Aorta (tissue), 5 donors: Measurements from ENCODE around the gene C13orf42. TPM values are rescaled to one million over a fixed set of nuclear protein-coding genes. Genes with fewer than 3 reads are reported as not detected.
"Not testable (repeated sequence)": the region's sequence is repeated elsewhere in the genome, so short reads cannot be mapped to it uniquely, and the experiment has no call there.

Experiments used
- ATAC-seq: fragments of 200-7000 bp; cut with Tn5 transposase; one replicate; pipeline ENCODE4 v1.9.1; 2022; ENCODE audit warnings: moderate library complexity; ENCODE audit not compliant: low FRiP score
- DNase-seq, 2 donors: peaks; one replicate each; pipeline ENCODE4 v3.0.0-alpha.2; 2020
- H3K27ac ChIP-seq, 2 donors: one replicate each; pipeline ENCODE4 v1.5.1; 2013; ENCODE audit warnings: low read length in 2 of 2, mild to moderate bottlenecking in 2 of 2, moderate library complexity in 2 of 2, control low read depth in 1 of 2, inconsistent platforms in 1 of 2, low read depth in 1 of 2
- H3K27me3 ChIP-seq, 2 donors: one replicate each; pipeline ENCODE4 v1.6.1; 2013; ENCODE audit warnings: control low read depth in 1 of 2, low read length in 1 of 2, mild to moderate bottlenecking in 1 of 2, moderate library complexity in 1 of 2; ENCODE audit not compliant: insufficient read depth in 2 of 2, control insufficient read depth in 1 of 2
- H3K36me3 ChIP-seq, 2 donors: one replicate each; pipeline ENCODE4 v1.6.1; 2013; ENCODE audit warnings: control low read depth in 1 of 2, low read length in 1 of 2, mild to moderate bottlenecking in 1 of 2; ENCODE audit not compliant: insufficient read depth in 2 of 2, control insufficient read depth in 1 of 2
- H3K4me1 ChIP-seq, 2 donors: one replicate each; pipeline ENCODE4 v1.6.1; 2013; ENCODE audit warnings: low read length in 2 of 2, control low read depth in 1 of 2, mild to moderate bottlenecking in 1 of 2, moderate library complexity in 1 of 2; ENCODE audit not compliant: insufficient read depth in 2 of 2, control insufficient read depth in 1 of 2
- H3K4me3 ChIP-seq, 2 donors: one replicate each; pipeline ENCODE4 v1.5.1; 2013; ENCODE audit warnings: low read length in 2 of 2, control low read depth in 1 of 2, mild to moderate bottlenecking in 1 of 2
- H3K9me3 ChIP-seq: one replicate; pipeline ENCODE4 v1.6.1; 2013; ENCODE audit warnings: mild to moderate bottlenecking, low read length; ENCODE audit not compliant: control insufficient read depth
- WGBS, 2 donors: extraction: QIAGEN DNeasy Blood & Tissue Kit; methylation state at CpG; one replicate each; pipeline ENCODE4 v1.1.7; 2013; 5-methylcytosine and 5-hydroxymethylcytosine counted together
- intact Hi-C, 2 donors: fragments of 100-400 bp; cut with DNase I; formaldehyde crosslinking; loops; one replicate each; pipeline versions ENCODE4 v1.14.2 to v1.15.0; 2022
- polyA plus RNA-seq, 2 donors: library from polyadenylated mRNA; stranded (reverse); fragments of 200-250 nt; gene quantifications; one replicate each; pipeline ENCODE4 v1.2.3, GENCODE V29; 2013
- total RNA-seq, 2 donors: library from RNA; stranded (reverse); fragmentation: NEBNext Ultra II Directional; extraction: Animal tissue kit (Norgen Biotek cat#: 25700); gene quantifications; one replicate each; pipeline ENCODE4 v1.2.1, GENCODE V29; 2021
- donor health status: healthy with polysubstance abuse.
- donor health status: Bipolar disorder and iron deficiency.
- donor health status: DM: no; HTN: no; CAD: no.
- donor health status: DM: no; HTN: no; CAD: no.
- donor health status: DM: yes; HTN: yes; CAD: no.

Gene C13orf42
- total and polyA plus RNA-seq, 4 donors: not detected

GRCh38 chr13:51080478-51081065 is 30.5 kb downstream of the C13orf42 start:
- intact Hi-C loops, H3K9me3 ChIP-seq, ATAC-seq, DNase-seq, H3K36me3 ChIP-seq, H3K4me3 ChIP-seq, H3K27ac ChIP-seq, H3K4me1 ChIP-seq, H3K27me3 ChIP-seq: not testable (repeated sequence)
- 86 to 91% methylated on average over 5 to 6 of the region's 23 CpGs for WGBS, 2 donors

DNA sequence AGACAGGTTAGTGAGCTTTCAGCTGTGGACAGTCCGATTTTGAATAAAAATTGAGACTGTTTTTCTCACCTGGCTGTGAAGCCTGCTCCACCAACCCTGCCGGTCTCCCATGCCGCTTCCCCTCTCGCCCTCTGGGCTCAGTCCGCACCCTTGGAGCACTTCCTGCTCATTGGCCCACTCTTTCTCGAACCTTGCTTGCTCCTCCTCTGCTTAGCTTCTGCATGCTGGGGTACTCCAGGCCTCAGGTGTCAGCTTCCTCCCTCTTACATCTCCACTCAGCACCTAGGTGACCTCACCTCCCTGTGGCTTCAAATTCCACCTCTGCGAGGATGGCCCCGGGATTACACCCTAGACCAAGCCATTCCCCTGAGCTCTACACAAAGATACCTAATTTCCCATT is 39.6 kb downstream of the C13orf42 start:
- DNase-seq: no peak
- no peaks in the 10 kb centered on the region for H3K36me3 ChIP-seq
- 88 to 90% methylated on average over 8 of the region's 8 CpGs for WGBS, 2 donors
- ATAC-seq: peak; percentile 54
- intact Hi-C loops: loop anchor here (2.0 kb wide), 2 partner anchors 101 to 103 kb away; no protein-coding TSS in a partner anchor
- H3K27ac ChIP-seq: no peak overlapping the region
- H3K4me3 ChIP-seq: no peak overlapping the region
- H3K27me3 ChIP-seq: no peaks in the 10 kb centered on the region
- no peaks in the 10 kb centered on the region for H3K4me1 ChIP-seq
- H3K9me3 ChIP-seq: no peaks in the 10 kb centered on the region

DNA sequence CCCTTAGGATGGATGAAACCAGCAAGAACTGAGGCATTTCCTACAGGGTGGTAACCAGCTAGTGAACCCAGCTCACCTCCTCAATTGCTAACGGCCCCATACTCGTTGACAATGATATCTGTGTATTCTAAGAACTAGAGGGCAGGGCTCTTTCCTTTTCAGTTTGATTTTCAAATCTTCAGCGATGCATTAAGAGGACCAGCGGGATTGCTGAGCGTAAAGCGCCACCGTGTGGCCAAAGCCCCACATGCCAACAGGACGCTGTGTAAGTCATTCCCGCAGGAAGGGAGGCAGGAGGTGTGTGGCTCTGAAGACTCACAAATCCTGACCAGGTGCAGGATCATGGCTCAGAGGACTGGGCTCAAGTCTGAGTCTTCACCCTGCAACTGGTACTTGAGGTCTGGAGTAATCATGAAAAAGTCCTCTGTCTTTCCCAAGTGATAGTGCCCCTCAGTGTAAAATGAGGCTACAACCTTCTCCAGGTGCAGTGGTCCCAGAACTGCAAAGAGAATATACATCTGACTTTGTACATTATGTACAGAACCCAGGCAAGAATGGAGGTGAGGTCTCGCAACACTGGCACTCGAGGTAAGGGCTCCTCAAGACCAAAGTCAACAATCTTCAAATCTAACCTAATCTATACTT is 40.9 kb downstream of the C13orf42 start:
- Histone ChIP-seq H3K9me3 (no peaks in the 10 kb centered on the region), H3K4me1 (no peaks in the 10 kb centered on the region), H3K27ac (no peak overlapping the region), H3K27me3 (no peaks in the 10 kb centered on the region), H3K4me3 (no peak overlapping the region), H3K36me3 (no peaks in the 10 kb centered on the region)
- WGBS, 2 donors: 9% methylated on average over 11 of the region's 11 CpGs
- DNase-seq: peak; percentile 84 to 95
- intact Hi-C loops: loop anchor here (2.0 kb wide), 2 partner anchors 99 to 101 kb away; no protein-coding TSS in a partner anchor
- ATAC-seq: peak; percentile 91

DNA sequence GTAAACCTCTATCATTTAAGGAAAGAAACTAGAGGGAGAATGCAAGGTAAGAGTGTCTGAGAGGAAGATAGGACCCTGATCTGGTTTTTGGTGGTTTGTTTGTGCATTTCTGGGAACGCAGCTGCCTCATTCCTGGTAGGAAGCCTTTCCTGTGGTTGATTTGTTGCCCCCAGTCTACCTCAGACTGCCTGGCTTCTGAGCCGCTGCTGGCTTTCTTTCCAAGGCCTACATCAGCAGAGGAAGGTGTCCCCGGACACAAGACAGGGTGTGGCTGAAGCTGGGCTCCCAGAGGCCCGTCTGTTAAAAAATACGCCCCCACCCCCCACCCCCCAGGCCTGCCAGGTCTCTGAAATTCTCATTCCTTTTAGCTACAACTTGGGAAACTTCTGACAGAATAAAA is 42.6 kb downstream of the C13orf42 start:
- Histone ChIP-seq H3K4me1 (no peaks in the 10 kb centered on the region), H3K9me3 (no peaks in the 10 kb centered on the region), H3K36me3 (no peaks in the 10 kb centered on the region), H3K4me3 (no peak overlapping the region), H3K27ac (no peak overlapping the region), H3K27me3 (no peaks in the 10 kb centered on the region)
- intact Hi-C loops: loop anchor here in 1 of 2 donors (10.0 kb wide), 1 partner anchor 1094 kb away; no protein-coding TSS in a partner anchor
- ATAC-seq (no peak), DNase-seq (no peak)
- WGBS, 2 donors: 69% methylated on average over 5 of the region's 5 CpGs

DNA sequence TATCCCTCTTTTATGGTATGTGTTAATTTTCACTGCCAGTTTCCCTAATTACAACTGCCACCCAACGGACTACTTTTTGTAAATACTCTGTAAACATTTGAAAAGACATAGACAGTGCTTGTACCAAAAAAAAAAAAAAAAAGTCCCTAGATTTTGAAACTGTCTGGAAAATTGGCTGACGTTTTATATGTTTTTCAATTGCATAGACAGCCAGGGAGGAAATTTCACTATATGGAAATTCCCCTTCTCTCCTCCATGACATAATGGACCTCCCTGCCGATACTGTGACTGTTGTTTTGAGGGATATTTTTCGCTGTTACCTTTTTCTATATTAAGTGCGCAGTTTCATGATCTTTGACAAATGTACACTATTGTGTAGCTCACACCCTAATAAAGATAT is 43.4 kb downstream of the C13orf42 start:
- intact Hi-C loops: loop anchor here in 1 of 2 donors (10.0 kb wide), 1 partner anchor 1093 kb away; no protein-coding TSS in a partner anchor
- Histone ChIP-seq H3K9me3 (no peaks in the 10 kb centered on the region), H3K27ac (no peak overlapping the region), H3K4me1 (no peaks in the 10 kb centered on the region), H3K36me3 (no peaks in the 10 kb centered on the region), H3K27me3 (no peaks in the 10 kb centered on the region), H3K4me3 (no peak overlapping the region)
- ATAC-seq (no peak), DNase-seq (no peak)
- WGBS, 2 donors: 88 to 92% methylated on average over 5 of the region's 5 CpGs

- no peaks in the 10 kb centered on the region for H3K36me3 ChIP-seq
- 88 to 89% methylated on average over 9 of the region's 9 CpGs for WGBS, 2 donors
- no peak overlapping the region for H3K4me3 ChIP-seq
- no peaks in the 10 kb centered on the region for H3K4me1 ChIP-seq
- H3K27me3 ChIP-seq: no peaks in the 10 kb centered on the region
- no peak overlapping the region for H3K27ac ChIP-seq
- intact Hi-C loops: loop anchor here in 1 of 2 donors (10.0 kb wide), 1 partner anchor 1092 kb away; no protein-coding TSS in a partner anchor
- H3K9me3 ChIP-seq: no peaks in the 10 kb centered on the region
- ATAC-seq (no peak), DNase-seq (no peak)
Observed at GRCh38 chr13:51067210-51067701, 43.8 kb downstream of the C13orf42 start.

DNA sequence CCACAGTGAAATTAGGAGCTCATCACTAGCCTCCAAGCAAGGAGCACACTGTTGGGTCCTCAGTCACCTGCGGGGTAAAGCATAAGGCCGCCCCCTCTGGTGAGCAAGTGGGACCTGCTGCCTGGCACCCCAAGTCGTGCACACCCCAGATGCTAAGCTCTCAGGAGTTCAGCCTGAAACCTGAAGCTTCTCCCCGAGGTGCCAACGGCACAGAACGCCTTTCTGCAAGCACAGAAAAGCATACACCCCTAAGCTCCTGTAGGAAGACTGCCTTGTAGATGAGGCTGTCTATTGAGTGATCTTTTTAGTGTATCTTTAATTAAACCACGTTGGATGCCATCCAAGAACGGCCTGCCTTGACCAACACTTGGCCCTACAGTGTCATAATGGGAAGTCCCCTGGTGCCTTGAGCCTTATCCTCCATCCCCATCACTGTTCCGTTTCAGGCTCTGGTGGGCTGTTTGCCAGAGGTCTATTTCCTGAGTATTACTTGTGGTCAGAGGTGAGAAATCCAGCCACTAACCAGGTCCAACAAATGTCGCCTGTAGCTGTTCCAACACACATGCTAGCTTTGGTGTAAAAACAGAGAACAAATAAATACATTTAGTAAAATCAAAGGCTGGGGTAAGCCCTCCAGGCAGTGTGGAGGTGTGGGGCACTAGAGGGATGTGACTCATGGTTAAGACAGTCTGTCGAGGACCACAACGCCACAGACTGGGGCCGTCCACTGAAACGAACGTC is 44.8 kb downstream of the C13orf42 start:
- no peaks in the 10 kb centered on the region for H3K27me3 ChIP-seq
- WGBS, 2 donors: 70 to 75% methylated on average over 15 of the region's 15 CpGs
- intact Hi-C loops: loop anchor here in 1 of 2 donors (10.0 kb wide), 1 partner anchor 1091 kb away; no protein-coding TSS in a partner anchor
- H3K36me3 ChIP-seq: no peaks in the 10 kb centered on the region
- DNase-seq (no peak), ATAC-seq (peak; percentile 29)
- no peak overlapping the region for H3K27ac ChIP-seq
- no peaks in the 10 kb centered on the region for H3K4me1 ChIP-seq
- no peak overlapping the region for H3K4me3 ChIP-seq
- no peaks in the 10 kb centered on the region for H3K9me3 ChIP-seq

GRCh38 chr13:51065372-51066090 is 45.5 kb downstream of the C13orf42 start:
- intact Hi-C loops: loop anchor here in 1 of 2 donors (10.0 kb wide), 1 partner anchor 1091 kb away; no protein-coding TSS in a partner anchor

More at GRCh38 chr13:51065372-51066090, 45.5 kb downstream of the C13orf42 start:
- Histone ChIP-seq H3K4me3 (no peak overlapping the region), H3K27ac (no peak overlapping the region), H3K4me1 (no peaks in the 10 kb centered on the region), H3K9me3 (no peaks in the 10 kb centered on the region), H3K36me3 (no peaks in the 10 kb centered on the region), H3K27me3 (no peaks in the 10 kb centered on the region)
- DNase-seq: no peak
- ATAC-seq: no peak
- WGBS, 2 donors: 75 to 80% methylated on average over 10 of the region's 10 CpGs
